Nasal cavity respiratory epithelium epithelial cell of viscerocranial mucosa (primary cell): ENCODE results near the gene TADA2A. TPM values are rescaled to one million over a fixed set of nuclear protein-coding genes. Genes with fewer than 3 reads are reported as not detected.

Experiments
- total RNA-seq: library from RNA; depleted of rRNA; stranded (reverse); fragments of >200 nt; gene quantifications from 2 replicates; pipeline ENCODE4 v1.2.3, GENCODE V29; 2014

The TADA2A gene
- total RNA-seq = 19.5 and 21.1 TPM in 2 replicates

GRCh38 chr17:37406635-37407461 lies at the start of gene TADA2A, which contains the start of gene ACACA:
TSS of gene TADA2A (plus strand) at chr17:37406886. CDS start at chr17:37411366, 4,480 bp downstream.
TSS of gene ACACA (minus strand) at chr17:37406836. CDS start at chr17:37406299, 537 bp downstream.

GRCh38 chr17:37375706-37376105 lies 31.0 kb upstream of the TADA2A start, which contains the start of gene C17orf78:
TSS of gene C17orf78 (plus strand) at chr17:37375985. CDS start at chr17:37376093, 108 bp downstream.

GRCh38 chr17:37489197-37490001 lies 82.7 kb downstream of the TADA2A start, which contains the start of gene DUSP14:
TSS of gene DUSP14 (plus strand) at chr17:37489891. CDS start at chr17:37512273, 22,382 bp downstream.

Other genes starting within 250 kb of the TADA2A start
- not detected in 2 replicates for gene C17orf78, start 30.9 kb upstream of the TADA2A start, total RNA-seq
- gene ACACA, start 50 bp upstream of the TADA2A start, total RNA-seq = 79.3 and 130 TPM in 2 replicates
- 94.3 and 102 TPM in 2 replicates for gene DUSP14, start 83.0 kb downstream of the TADA2A start, total RNA-seq
- gene SYNRG, start 202.5 kb downstream of the TADA2A start, total RNA-seq = 9.9 and 25.9 TPM in 2 replicates
- 28.4 and 30.0 TPM in 2 replicates for gene DDX52, start 236.6 kb downstream of the TADA2A start, total RNA-seq